ENCODE results near the gene IFNG-AS1. TPM values are rescaled to one million over a fixed set of nuclear protein-coding genes. Genes with fewer than 3 reads are reported as not detected.

Gene IFNG-AS1
- total RNA-seq, 4 donors from 2014 or later: not detected

- Histone ChIP-seq H3K4me1 (no peaks in the 10 kb centered on the region), H3K27ac (replicated peaks in 1 of 4) (no peak overlapping the region), H3K9me3 (no peaks in the 10 kb centered on the region), H3K27me3 (no peaks in the 10 kb centered on the region), H3K36me3 (no peaks in the 10 kb centered on the region), H3K4me3 (no peak overlapping the region)
- intact Hi-C loops (cut with DNase I): no loop called here
- TF ChIP-seq, protein P1, sequence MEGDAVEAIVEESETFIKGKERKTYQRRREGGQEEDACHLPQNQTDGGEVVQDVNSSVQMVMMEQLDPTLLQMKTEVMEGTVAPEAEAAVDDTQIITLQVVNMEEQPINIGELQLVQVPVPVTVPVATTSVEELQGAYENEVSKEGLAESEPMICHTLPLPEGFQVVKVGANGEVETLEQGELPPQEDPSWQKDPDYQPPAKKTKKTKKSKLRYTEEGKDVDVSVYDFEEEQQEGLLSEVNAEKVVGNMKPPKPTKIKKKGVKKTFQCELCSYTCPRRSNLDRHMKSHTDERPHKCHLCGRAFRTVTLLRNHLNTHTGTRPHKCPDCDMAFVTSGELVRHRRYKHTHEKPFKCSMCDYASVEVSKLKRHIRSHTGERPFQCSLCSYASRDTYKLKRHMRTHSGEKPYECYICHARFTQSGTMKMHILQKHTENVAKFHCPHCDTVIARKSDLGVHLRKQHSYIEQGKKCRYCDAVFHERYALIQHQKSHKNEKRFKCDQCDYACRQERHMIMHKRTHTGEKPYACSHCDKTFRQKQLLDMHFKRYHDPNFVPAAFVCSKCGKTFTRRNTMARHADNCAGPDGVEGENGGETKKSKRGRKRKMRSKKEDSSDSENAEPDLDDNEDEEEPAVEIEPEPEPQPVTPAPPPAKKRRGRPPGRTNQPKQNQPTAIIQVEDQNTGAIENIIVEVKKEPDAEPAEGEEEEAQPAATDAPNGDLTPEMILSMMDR (IDR thresholded peaks at IDR 0.05): no peak
- TF ChIP-seq POLR2A (IDR thresholded peaks at IDR 0.05; ENCODE audit: low read depth): no peak
- TF ChIP-seq EP300 (IDR thresholded peaks at IDR 0.05): no peak
- no peak for TF ChIP-seq POLR2AphosphoS5 (IDR thresholded peaks at IDR 0.05)
- 81% methylated on average over 1 of the region's 1 CpG for WGBS
- no peak for DNase-seq (ENCODE audit: extremely low spot score)
These were observed 23.9 kb downstream of the IFNG-AS1 start for GRCh38 chr12:68013181-68013580.

DNA sequence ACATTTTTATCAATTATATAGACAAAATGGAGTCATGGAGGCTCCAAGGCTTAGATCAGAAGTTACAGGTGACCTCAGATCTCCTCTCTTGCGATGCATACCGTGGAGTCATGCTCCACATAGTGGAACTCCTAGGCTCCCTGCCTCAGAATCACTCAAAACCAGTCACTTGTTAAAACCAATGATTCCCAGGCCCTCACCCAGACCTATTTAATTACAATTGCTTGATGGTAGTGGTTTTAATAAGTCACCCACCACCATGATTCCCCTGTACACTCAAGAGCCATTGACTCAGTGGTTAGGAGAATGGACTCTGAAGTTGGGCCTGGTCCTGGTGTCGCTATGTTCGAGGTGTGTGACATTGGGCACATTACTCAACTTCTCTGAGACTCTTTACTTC is 26.9 kb downstream of the IFNG-AS1 start:
- H3K4me3 ChIP-seq: no peak overlapping the region
- no peaks in the 10 kb centered on the region for H3K9me3 ChIP-seq
- intact Hi-C loops (cut with DNase I): no loop called here
- DNase-seq (ENCODE audit: extremely low spot score): no peak
- TF ChIP-seq POLR2A (IDR thresholded peaks at IDR 0.05; ENCODE audit: low read depth) (no peak), POLR2AphosphoS5 (IDR thresholded peaks at IDR 0.05) (no peak), EP300 (IDR thresholded peaks at IDR 0.05) (no peak)
- TF ChIP-seq, protein P1 (IDR thresholded peaks at IDR 0.05): no peak
- no peaks in the 10 kb centered on the region for H3K27me3 ChIP-seq
- H3K4me1 ChIP-seq: no peaks in the 10 kb centered on the region
- 100% methylated on average over 4 of the region's 4 CpGs for WGBS
- H3K36me3 ChIP-seq: no peaks in the 10 kb centered on the region
- no peak overlapping the region for H3K27ac ChIP-seq (replicated peaks in 1 of 4)

DNA sequence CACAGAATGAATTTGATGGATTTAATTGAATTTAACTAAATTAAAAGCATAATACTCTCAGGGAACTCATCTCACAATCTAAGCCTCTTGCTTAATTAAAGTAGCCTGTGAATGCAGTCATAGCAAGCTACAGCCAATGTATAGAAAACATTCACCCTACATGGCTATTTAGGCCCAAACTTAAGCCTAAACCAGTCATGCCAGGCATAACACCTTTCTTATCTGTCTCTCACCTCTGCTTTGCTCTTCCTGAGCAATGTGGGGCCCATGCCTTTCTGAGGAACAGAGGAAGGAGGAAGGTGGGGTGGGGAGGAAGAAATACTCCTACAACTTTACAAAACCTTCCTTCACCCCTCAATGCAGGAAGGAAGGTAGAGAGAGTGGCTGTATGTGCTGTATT is 29.1 kb downstream of the IFNG-AS1 start:
- Histone ChIP-seq H3K9me3 (no peaks in the 10 kb centered on the region), H3K27ac (replicated peaks in 1 of 4) (no peak overlapping the region), H3K36me3 (no peaks in the 10 kb centered on the region), H3K27me3 (no peaks in the 10 kb centered on the region), H3K4me3 (no peak overlapping the region), H3K4me1 (no peaks in the 10 kb centered on the region)
- no peak for DNase-seq (ENCODE audit: extremely low spot score)
- intact Hi-C loops (cut with DNase I): no loop called here
- TF ChIP-seq, protein P1 (IDR thresholded peaks at IDR 0.05): no peak
- TF ChIP-seq POLR2A (IDR thresholded peaks at IDR 0.05; ENCODE audit: low read depth) (no peak), EP300 (IDR thresholded peaks at IDR 0.05) (no peak), POLR2AphosphoS5 (IDR thresholded peaks at IDR 0.05) (no peak)

GRCh38 chr12:68020049-68020448 is 30.8 kb downstream of the IFNG-AS1 start:
- Histone ChIP-seq H3K27ac (replicated peaks in 1 of 4) (no peak overlapping the region), H3K4me3 (no peak overlapping the region), H3K9me3 (no peaks in the 10 kb centered on the region), H3K4me1 (no peaks in the 10 kb centered on the region), H3K36me3 (no peaks in the 10 kb centered on the region), H3K27me3 (no peaks in the 10 kb centered on the region)
- DNase-seq (ENCODE audit: extremely low spot score): no peak
- 92% methylated on average over 6 of the region's 6 CpGs for WGBS
- TF ChIP-seq POLR2A (IDR thresholded peaks at IDR 0.05; ENCODE audit: low read depth): no peak
- TF ChIP-seq POLR2AphosphoS5 (IDR thresholded peaks at IDR 0.05): no peak
- TF ChIP-seq, protein P1 (IDR thresholded peaks at IDR 0.05): no peak
- no peak for TF ChIP-seq EP300 (IDR thresholded peaks at IDR 0.05)
- intact Hi-C loops (cut with DNase I): no loop called here

GRCh38 chr12:68020699-68021098 is 31.5 kb downstream of the IFNG-AS1 start:
- TF ChIP-seq, protein P1 (IDR thresholded peaks at IDR 0.05): no peak
- TF ChIP-seq POLR2A (IDR thresholded peaks at IDR 0.05; ENCODE audit: low read depth): no peak
- no peak for TF ChIP-seq POLR2AphosphoS5 (IDR thresholded peaks at IDR 0.05)
- no peak for TF ChIP-seq EP300 (IDR thresholded peaks at IDR 0.05)
- no peaks in the 10 kb centered on the region for H3K9me3 ChIP-seq
- no peaks in the 10 kb centered on the region for H3K4me1 ChIP-seq
- WGBS: 82% methylated on average over 5 of the region's 5 CpGs
- no peak for DNase-seq (ENCODE audit: extremely low spot score)
- no peaks in the 10 kb centered on the region for H3K36me3 ChIP-seq
- intact Hi-C loops (cut with DNase I): no loop called here
- no peaks in the 10 kb centered on the region for H3K27me3 ChIP-seq
- H3K4me3 ChIP-seq: no peak overlapping the region
- no peak overlapping the region for H3K27ac ChIP-seq (replicated peaks in 1 of 4)

Data from esophagus muscularis mucosa (tissue), 4 donors.